ENCODE data around the gene WDR4.
"Not testable (repeated sequence)": the region's sequence is repeated elsewhere in the genome, so short reads cannot be mapped to it uniquely, and the experiment has no call there.

WDR4 gene

GRCh38 chr21:42839271-42840231, 39.8 kb downstream of the WDR4 start:
- no peak for DNase-seq

- not testable (repeated sequence) for DNase-seq
Observed at GRCh38 chr21:42838212-42838690, 41.1 kb downstream of the WDR4 start.

GRCh38 chr21:42837421-42838211, 41.7 kb downstream of the WDR4 start:
- DNase-seq = no peak

- DNase-seq = no peak
Observed at GRCh38 chr21:42836767-42837301, 42.5 kb downstream of the WDR4 start.

- DNase-seq = no peak
Observed at GRCh38 chr21:42836402-42836666, 43.0 kb downstream of the WDR4 start.

- DNase-seq = no peak
Observed at GRCh38 chr21:42835611-42836401, 43.5 kb downstream of the WDR4 start.

GRCh38 chr21:42835211-42835610, 44.1 kb downstream of the WDR4 start:
- DNase-seq = no peak

DNA sequence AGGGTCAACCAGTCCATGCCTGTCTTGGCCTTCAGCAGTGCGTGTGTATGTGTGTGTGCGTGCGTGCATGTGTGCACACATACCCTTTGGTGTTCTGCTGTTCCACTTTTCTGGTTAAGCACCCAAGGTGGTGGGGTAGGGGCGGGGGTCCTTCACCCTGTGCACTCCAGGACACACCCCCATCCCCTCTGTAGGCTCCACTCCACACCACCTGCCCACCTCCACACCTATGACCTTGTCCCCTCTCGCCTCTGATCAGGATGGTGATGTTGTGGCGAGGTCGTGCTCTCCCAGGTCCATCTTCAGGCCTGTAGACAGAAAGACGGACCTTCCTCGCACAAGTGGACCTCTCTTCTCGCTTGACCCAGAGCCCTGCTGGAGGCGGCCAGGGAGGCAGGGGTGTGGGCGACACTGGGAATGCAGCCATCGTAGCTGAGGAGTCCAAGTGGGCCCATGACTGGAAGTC, 44.6 kb downstream of the WDR4 start:
- DNase-seq = no peak

DNA sequence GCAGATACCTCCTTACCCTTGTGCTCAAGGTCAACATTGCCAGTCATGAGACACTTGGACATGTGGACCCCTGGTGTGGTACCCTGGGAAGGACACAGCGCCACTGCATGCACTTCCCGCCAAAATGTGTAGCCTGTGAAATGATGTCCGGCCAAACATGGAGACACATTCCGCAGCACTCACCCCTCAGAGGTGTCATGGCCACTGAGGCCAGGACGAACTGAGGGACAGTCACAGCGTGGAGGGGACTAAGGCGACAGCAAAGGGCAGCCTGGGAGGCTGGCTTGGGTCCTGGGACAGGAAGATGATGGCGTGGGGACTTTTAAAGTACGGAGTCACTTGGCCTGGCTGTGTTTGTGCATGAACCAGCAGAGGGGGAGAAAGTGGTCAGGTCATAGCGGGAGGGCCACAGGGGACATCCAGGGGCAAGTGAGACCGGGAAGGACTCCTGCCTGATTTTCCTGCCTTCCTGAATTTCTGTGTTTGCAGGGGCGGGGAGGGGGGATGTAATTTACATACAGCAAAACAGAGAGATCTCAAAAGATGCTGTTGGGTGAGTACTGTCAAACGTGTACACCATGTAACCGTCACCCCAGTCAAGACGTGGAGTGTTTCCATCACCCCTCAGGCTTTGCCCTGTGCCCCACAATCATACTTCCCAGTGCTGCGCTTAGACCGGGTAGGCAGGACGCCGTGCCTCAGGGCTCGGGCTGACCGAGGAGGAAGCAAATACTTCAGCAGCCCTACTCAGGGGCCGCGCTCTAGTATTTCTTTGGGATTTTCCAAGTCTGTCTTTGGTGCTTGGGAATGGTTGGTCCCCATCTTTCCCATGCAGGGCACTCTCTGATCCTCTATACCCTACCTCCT, 45.2 kb downstream of the WDR4 start:
- DNase-seq = no peak

DNA sequence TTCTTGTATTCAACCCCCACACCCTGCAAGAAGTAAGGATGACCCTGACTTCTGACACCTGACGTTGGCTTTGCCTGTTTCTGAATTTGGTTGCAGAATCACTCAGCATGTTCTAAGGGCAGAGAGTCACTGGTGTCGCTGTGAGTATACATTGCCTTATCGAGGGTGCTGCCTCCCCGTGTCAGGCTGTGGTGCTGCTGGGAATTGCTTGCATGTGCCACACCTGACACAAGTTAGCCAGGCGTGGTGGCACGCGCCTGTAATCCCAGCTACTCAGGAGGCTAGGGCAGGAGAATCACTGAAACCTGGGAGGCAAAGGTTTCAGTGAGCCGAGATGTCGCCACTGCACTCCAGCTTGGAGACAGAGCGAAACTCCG, 45.9 kb downstream of the WDR4 start:
- peak; percentile 13 for DNase-seq

- not testable (repeated sequence) for DNase-seq
Observed at GRCh38 chr21:42832321-42832630, 47.1 kb downstream of the WDR4 start.

GRCh38 chr21:42830456-42831455, 48.6 kb downstream of the WDR4 start:
- no peak for DNase-seq

DNA sequence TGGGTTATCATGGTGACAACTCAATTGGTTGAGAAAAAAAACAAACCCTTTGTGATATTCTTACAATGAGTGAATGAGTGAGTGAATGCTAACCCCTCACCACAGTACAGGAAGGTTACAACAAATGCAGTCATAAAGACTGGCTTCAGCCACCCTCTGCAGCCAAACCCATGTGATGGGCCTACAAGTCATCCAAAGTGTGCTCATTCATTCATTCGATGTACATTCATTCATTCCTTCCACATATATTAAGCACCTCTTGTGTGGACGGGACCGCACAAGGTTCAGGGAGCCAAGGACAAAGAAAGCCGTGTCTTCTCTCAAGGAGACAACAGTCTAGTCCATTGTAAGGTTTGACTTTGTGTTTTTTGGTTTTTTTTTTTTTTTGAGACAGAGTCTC, 49.4 kb downstream of the WDR4 start:
- no peak for DNase-seq

DNA sequence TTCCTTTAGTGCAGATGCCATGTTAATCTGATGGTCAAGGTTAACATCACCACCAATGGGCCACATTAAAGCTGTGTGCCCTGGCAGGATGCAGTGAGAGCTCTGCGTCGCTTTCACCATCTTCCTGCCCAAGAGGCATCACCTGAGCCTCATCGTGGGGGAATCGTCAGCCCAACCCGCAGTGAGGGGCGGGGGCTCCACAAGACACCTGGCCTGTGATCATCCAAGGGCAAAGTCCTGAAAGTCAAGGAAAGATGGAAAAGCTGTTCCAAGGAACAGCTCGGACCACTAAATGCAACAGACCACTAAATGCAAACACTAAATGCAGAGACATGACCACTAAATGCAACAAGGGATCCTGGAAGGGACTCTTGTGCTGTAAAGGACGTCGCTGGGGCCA, 49.9 kb downstream of the WDR4 start:
- DNase-seq = no peak

DNA sequence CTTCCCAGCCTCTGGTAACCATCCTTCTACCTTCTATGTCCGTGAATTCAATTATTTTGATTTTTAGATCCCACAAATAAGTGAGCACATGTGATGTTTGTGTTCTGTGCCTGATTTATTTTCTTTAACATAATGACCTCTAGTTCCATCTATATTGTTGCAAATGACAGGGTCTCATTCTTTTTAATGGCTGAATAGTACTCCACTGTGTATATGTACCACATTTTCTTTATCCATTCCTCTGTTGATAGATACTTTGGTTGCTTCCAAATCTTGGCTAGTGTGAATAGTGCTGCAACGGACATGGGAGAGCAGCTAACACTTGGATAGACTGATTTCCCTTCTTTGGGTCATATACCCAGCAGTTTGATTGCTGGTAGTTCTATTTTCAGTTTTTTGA, 51.8 kb downstream of the WDR4 start:
- DNase-seq = no peak

- DNase-seq = no peak
Observed at GRCh38 chr21:42820616-42821465, 58.5 kb downstream of the WDR4 start.

DNA sequence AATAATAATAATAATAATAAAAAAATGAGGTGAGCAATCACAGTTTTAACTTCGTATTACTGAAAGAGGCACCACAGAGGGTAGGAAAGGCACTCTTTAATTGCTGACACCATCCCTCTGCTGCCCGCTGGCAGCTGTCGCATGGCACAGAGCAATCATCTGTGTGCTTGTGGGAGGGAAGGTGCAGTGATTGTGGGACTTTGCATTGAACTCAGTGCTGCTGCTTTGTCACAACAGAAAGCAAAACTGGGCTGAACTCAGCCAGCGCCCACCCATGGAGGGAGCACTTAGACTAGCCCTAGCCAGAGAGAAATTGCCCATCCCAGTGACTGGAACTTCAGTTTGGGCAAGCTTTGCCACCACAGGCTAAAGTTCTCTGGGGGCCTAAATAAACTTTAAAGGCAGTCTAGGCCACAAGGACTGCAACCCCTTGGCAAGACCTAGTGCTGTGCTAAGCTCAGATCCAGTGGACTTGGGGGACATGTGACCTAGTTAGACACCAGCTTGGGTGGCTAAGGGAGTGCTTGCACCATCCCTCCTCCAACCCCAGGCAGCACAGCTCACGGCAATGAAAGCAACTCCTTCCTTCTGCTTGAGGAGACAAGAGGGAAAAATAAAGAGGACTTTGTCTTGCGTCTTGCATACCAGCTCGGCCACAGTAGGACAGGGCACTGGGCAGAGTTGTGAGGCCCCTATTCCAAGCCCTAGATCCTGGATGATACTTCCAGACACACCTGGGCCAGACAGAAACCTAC, 59.3 kb downstream of the WDR4 start:
- no peak for DNase-seq

- peak; percentile 30 for DNase-seq
Observed at GRCh38 chr21:42818328-42818749, 61.0 kb downstream of the WDR4 start.

DNA sequence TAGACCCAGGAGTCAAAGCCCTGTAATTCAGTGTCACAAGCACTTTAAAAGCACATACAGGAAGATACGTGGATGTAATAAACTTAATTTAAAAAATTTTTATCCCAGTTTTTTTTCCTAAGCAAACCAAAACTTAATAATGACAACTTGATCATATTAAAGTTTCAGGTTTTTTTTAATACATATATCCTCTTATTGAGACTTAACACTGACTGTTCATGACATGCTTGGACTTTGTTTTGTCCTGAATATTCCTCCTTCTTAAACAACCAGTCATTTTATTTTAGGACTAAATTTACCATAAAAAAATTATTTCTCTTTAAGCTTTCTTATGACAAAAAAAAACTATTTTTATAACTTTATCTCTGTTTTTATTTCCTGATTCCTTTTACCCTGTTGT, 64.1 kb downstream of the WDR4 start:
- no peak for DNase-seq

Measured in fibroblast of skin of scalp (primary cell).